ENCODE results near the gene CNNM1. TPM values are rescaled to one million over a fixed set of nuclear protein-coding genes. Genes with fewer than 3 reads are reported as not detected.

The CNNM1 gene
- total and polyA plus RNA-seq, 2 donors (not counting 3 experiments of a cell fraction or from before 2014, with no cell fraction given), result not detected

DNA sequence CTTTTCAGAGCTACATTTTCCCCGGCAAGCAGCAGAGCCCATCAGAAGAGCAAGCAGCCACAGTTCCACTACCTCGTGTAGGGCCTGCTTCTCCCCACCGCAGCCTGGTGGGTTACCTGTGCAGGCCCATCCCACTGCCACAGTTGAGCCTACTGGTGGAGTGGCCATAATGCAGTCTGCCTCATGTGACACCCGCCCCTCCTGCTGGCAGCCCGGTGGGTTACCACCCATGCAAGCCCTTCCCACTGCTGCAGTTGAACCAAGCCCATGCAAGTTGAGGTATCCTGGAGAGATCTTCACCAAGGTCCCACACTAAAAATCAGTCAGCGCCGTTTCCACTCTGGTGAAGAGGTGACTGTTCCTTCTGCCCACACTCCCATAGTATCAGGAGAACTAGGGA is 32.1 kb upstream of the CNNM1 start:
- dilution Hi-C loops (cut with MboI; ENCODE audit: extremely low pct_ligation_motif_present, low sequenced_read_pairs) (no loop called here), intact Hi-C loops (cut with micrococcal nuclease) (no loop called here)
- Histone ChIP-seq H4K20me1 (replicated peaks; ENCODE audit: control insufficient read depth, extremely low read depth, insufficient read depth, low read length) (no peaks in the 10 kb centered on the region), H2AFZ (ENCODE audit: low read depth, low read length) (no peak overlapping the region), H3K4me3 (replicated peaks in 1 of 3; ENCODE audit: insufficient read depth in 1 of 3, low read depth in 1 of 3, low read length in 3 of 3) (no peak overlapping the region), H3K4me1 (ENCODE audit: control insufficient read depth, extremely low read depth, insufficient read depth, low read length) (no peaks in the 10 kb centered on the region), H3K79me2 (ENCODE audit: control insufficient read depth, insufficient read depth, low read length) (no peaks in the 10 kb centered on the region), H3K9me3 (replicated peaks; ENCODE audit: control insufficient read depth, insufficient read depth, low read length) (no peaks in the 10 kb centered on the region), H3K4me2 (ENCODE audit: insufficient read depth, low read length) (no peak overlapping the region), H3K27ac (ENCODE audit: insufficient read depth, low read depth, low read length) (no peak overlapping the region), H3K36me3 (ENCODE audit: control insufficient read depth in 2 of 2, extremely low read depth in 1 of 2, insufficient read depth in 2 of 2, low read length in 2 of 2) (no peaks in the 10 kb centered on the region), H3K27me3 (ENCODE audit: control insufficient read depth in 2 of 2, insufficient read depth in 2 of 2, low read length in 2 of 2) (no peaks in the 10 kb centered on the region), H3K9me1 (replicated peaks; ENCODE audit: control insufficient read depth, extremely low read depth, insufficient read depth, low read length) (no peaks in the 10 kb centered on the region), H3K9ac (replicated peaks; ENCODE audit: extremely low read depth, insufficient read depth, low read length) (no peak overlapping the region)
- ChIA-PET CTCF (no interaction called here), POLR2A (no interaction called here)
- no TSS peak for BruUV-seq (replicated peaks)
- FAIRE-seq, result no peak
- TF ChIP-seq GATA2 (IDR thresholded peaks at IDR 0.05; ENCODE audit: insufficient read depth, insufficient read length, low read depth, low read length) (no peak), POLR2A (IDR thresholded peaks at IDR 0.05; ENCODE audit: low read depth, low read length) (no peak), MYC (IDR thresholded peaks at IDR 0.05; ENCODE audit: low read depth, low read length) (no peak), EZH2 (IDR thresholded peaks at IDR 0.05; ENCODE audit: borderline replicate concordance, low read depth, low read length, severe bottlenecking) (no peak), FOS (IDR thresholded peaks at IDR 0.05; ENCODE audit: borderline replicate concordance, insufficient read depth, low read length) (no peak), POLR2AphosphoS5 (IDR thresholded peaks at IDR 0.05; ENCODE audit: insufficient read depth, low read depth, low read length) (no peak), JUN (IDR thresholded peaks at IDR 0.05; ENCODE audit: borderline replicate concordance, insufficient read depth, insufficient read length, low read depth) (no peak)
- TF ChIP-seq, protein P1, sequence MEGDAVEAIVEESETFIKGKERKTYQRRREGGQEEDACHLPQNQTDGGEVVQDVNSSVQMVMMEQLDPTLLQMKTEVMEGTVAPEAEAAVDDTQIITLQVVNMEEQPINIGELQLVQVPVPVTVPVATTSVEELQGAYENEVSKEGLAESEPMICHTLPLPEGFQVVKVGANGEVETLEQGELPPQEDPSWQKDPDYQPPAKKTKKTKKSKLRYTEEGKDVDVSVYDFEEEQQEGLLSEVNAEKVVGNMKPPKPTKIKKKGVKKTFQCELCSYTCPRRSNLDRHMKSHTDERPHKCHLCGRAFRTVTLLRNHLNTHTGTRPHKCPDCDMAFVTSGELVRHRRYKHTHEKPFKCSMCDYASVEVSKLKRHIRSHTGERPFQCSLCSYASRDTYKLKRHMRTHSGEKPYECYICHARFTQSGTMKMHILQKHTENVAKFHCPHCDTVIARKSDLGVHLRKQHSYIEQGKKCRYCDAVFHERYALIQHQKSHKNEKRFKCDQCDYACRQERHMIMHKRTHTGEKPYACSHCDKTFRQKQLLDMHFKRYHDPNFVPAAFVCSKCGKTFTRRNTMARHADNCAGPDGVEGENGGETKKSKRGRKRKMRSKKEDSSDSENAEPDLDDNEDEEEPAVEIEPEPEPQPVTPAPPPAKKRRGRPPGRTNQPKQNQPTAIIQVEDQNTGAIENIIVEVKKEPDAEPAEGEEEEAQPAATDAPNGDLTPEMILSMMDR (IDR thresholded peaks at IDR 0.05; ENCODE audit: extremely low read depth in 1 of 2, insufficient read depth in 1 of 2, low read depth in 1 of 2, low read length in 2 of 2), result no peak
- TF ChIP-seq, protein P2, sequence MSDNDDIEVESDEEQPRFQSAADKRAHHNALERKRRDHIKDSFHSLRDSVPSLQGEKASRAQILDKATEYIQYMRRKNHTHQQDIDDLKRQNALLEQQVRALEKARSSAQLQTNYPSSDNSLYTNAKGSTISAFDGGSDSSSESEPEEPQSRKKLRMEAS (IDR thresholded peaks at IDR 0.05; ENCODE audit: insufficient read depth, insufficient read length), result no peak
- no peak for DNase-seq (ENCODE audit: low read depth, low spot score)

All from endothelial cell of umbilical vein (primary cell).